Stimulated activated CD8-positive, alpha-beta memory T cell treated with anti-CD3 and anti-CD28 coated beads, Interleukin-12 subunit alpha, Interleukin-12 subunit beta, amount 100 ng/mL, for 24 hours (primary cell): ENCODE measurements around the gene RHBDL1.

Experiments
- DNase-seq: peaks from one replicate; pipeline ENCODE4 v3.0.0-alpha.2; 2020; ENCODE audit errors: extremely low read depth

Gene RHBDL1

GRCh38 chr16:718922-719321 is 43.5 kb downstream of the RHBDL1 start:
- no peak for DNase-seq

GRCh38 chr16:719815-720446 is 44.5 kb downstream of the RHBDL1 start:
- DNase-seq, result no peak

GRCh38 chr16:720447-720989 is 45.0 kb downstream of the RHBDL1 start:
- DNase-seq, result no peak

DNA sequence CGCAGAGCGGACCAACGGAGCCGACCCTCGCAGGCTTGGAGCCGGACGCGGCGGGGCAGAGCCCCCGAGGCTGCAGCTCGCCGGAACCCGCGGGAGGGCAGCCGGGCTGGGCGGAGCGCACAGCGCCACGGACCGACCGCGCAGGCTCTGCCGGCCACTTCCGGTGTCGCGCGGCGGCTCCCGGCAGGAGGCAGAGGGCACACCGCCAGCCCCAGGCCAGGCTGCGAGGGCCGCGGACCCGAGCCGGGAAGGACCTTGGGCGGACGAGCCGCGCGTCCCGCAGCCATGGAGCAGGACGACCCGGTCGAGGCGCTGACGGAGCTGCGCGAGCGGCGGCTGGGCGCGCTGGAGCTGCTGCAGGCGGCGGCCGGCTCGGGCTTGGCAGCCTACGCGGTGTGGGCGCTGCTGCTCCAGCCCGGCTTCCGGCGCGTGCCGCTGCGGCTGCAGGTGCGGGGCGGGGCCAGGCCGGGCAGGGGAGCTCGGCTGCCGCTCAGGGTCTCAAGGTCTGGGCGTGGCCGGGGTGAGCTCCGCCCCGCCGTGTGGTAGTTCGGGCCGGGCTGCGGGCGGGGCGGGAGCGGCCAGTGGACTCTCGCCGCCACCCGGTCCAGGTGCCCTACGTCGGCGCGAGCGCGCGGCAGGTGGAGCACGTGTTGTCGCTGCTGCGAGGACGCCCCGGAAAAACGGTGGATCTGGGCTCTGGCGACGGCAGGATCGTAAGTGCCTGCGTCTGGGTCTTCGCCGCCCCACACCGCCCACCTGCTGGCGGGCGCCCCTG is 45.7 kb downstream of the RHBDL1 start, which contains the start of gene ANTKMT:
Gene ANTKMT (plus strand): TSS at position 157 of the 775 bp plus-strand sequence. CDS start 129 bp downstream, at position 286.
- DNase-seq, result peak; percentile 56

GRCh38 chr16:721765-722540 is 46.5 kb downstream of the RHBDL1 start:
- DNase-seq, result no peak

DNA sequence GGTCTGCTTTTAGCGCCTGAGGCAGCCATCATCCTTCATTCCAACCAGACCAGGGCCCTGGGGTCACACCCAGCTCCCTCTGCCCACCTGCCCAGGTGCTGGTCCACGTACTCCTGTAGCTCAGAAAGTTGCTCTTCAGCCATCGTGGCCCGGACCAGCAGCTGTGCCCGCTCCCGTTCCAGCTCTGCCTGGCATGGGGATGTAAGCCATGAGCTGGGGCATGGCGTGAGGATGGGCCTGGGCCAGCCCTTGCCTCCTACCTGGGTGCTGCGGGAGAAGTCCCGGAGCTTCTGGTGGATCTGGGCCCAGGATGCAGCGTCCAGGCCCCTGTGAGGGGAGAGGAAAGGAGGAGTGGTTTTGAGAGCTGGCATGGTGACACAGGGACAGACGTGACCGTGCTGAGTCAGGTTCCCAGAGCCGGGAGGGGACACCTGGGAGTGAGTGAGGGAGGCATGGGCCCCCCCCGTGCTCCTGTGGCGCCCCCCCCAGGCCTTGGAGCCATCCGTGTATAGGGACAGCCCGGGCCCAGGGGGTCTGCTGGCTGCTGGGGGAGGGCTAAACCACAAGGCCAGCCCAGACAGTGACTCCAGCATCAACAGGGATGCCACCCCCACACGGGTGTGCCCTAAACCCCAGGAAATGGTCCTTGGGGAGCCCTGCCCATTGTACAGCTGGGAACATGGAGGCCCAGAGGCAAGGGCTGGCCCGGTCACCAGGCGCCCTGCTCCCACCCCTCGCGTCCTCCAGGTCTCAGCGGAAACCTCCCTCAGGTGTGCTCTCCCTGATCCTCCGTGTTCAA is 47.6 kb downstream of the RHBDL1 start:
- no peak for DNase-seq

GRCh38 chr16:723695-724094 is 48.2 kb downstream of the RHBDL1 start:
- DNase-seq, result no peak

GRCh38 chr16:724188-725040 is 48.9 kb downstream of the RHBDL1 start:
- no peak for DNase-seq

- no peak for DNase-seq
Observed at GRCh38 chr16:725041-725376, 49.5 kb downstream of the RHBDL1 start.

- no peak for DNase-seq
Observed at GRCh38 chr16:725463-726187, 50.2 kb downstream of the RHBDL1 start.

DNA sequence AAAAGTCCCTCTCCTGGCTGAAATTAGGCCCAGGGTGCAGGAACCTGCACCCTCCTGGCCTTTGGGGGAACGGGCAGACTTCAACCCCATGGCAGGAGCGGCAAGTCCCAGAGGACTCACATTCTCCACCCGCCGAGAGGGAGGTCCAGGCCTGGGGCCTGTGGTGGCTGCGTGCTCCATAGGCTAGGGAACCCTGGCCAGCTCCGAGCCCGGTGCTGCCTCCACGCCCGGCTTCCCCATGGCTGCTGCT is 50.6 kb downstream of the RHBDL1 start:
- DNase-seq, result no peak

- DNase-seq, result no peak
Observed at GRCh38 chr16:726438-727290, 51.2 kb downstream of the RHBDL1 start, which contains the start of the genes CCDC78 and HAGHL. CCDC78 (minus strand) TSS chr16:726443; CDS start chr16:726367, 76 bp downstream. HAGHL (plus strand) TSS chr16:727106; CDS start chr16:727510, 404 bp downstream.

DNA sequence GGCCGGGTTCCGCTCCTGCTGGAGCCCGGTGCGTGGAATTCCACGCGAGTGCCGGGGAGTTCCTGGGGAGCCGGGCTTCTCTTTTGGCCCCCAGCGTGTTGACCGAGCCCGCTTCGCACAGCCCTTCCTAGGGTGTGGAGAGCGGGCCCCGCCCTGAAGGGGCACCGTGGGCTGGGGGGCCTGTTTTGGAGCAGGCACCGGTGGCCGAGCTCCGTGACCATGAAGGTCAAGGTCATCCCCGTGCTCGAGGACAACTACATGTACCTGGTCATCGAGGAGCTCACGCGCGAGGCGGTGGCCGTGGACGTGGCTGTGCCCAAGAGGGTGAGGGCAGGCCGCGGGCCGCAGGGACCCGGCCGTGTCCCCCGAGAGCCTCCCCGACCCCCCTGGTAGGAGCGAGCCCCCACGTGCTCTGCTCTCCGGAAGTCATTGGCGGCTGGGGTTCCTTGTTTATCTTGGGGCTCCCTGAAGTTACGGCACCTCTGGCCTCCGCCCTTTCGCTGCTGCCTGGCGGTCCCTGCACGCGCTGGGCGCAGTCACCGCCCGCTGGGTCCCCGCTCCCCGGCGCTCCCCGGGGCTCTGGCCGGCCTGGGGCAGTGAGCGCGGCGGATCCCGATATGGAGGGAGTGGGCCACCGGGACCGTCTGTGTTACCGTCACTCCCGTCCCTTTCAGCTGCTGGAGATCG is 52.0 kb downstream of the RHBDL1 start:
- no peak for DNase-seq
